ENCODE measurements around the gene EPS8. TPM values are rescaled to one million over a fixed set of nuclear protein-coding genes. Genes with fewer than 3 reads are reported as not detected.
"Not testable (repeated sequence)": the region's sequence is repeated elsewhere in the genome, so short reads cannot be mapped to it uniquely, and the experiment has no call there.

The EPS8 gene
- total and polyA plus RNA-seq, 2 experiments from 2014 or later, result 43.1 to 83.2 TPM

- no peak overlapping the region for H3K4me2 ChIP-seq
- no peaks in the 10 kb centered on the region for H3K9me2 ChIP-seq (replicated peaks; ENCODE audit: insufficient read depth)
- H4K20me1 ChIP-seq (ENCODE audit: insufficient read depth, poor library complexity, severe bottlenecking), result no peaks in the 10 kb centered on the region
- no peak overlapping the region for H2AFZ ChIP-seq
- WGBS (ENCODE audit: low lambda C conversion rate, missing lambda C conversion rate), result 50% methylated on average over 4 of the region's 4 CpGs
- H3K36me3 ChIP-seq (replicated peaks; ENCODE audit: insufficient read depth, low read depth), result no peaks in the 10 kb centered on the region
- no peak for TF ChIP-seq EZH2phosphoT487 (IDR thresholded peaks at IDR 0.05; ENCODE audit: low read depth, severe bottlenecking, unreplicated experiment)
- no peak for TF ChIP-seq EZH2 (IDR thresholded peaks at IDR 0.05; ENCODE audit: borderline replicate concordance)
- TF ChIP-seq CTCF (IDR thresholded peaks at IDR 0.05; ENCODE audit: poor library complexity), result no peak
- no peak overlapping the region for H3K4me3 ChIP-seq
- H3K9me3 ChIP-seq (ENCODE audit: low read depth), result peaks cover 13% of the 10 kb centered on the region
- no peak overlapping the region for H3K27ac ChIP-seq
- DNase-seq (ENCODE audit: low spot score), result no peak
- no peaks in the 10 kb centered on the region for H3K27me3 ChIP-seq
- H3K79me2 ChIP-seq, result no peaks in the 10 kb centered on the region
- peaks cover 7% of the 10 kb centered on the region for H3K4me1 ChIP-seq (ENCODE audit: insufficient read depth)
These were observed 168.2 kb downstream of the EPS8 start for GRCh38 chr12:15620741-15621539.

- H3K9me3 ChIP-seq (ENCODE audit: low read depth), result peaks cover 28% of the 10 kb centered on the region
- not testable (repeated sequence) for H3K79me2 ChIP-seq; DNase-seq (ENCODE audit: low spot score); H3K4me2 ChIP-seq; H4K20me1 ChIP-seq (ENCODE audit: insufficient read depth, poor library complexity, severe bottlenecking); H3K9me2 ChIP-seq (replicated peaks; ENCODE audit: insufficient read depth); H3K4me1 ChIP-seq (ENCODE audit: insufficient read depth); H3K27me3 ChIP-seq; H3K27ac ChIP-seq; H3K36me3 ChIP-seq (replicated peaks; ENCODE audit: insufficient read depth, low read depth); H3K4me3 ChIP-seq; H2AFZ ChIP-seq
- 81% methylated on average over 8 of the region's 8 CpGs for WGBS (ENCODE audit: low lambda C conversion rate, missing lambda C conversion rate)
These were observed 172.7 kb downstream of the EPS8 start for GRCh38 chr12:15616495-15616894.

GRCh38 chr12:15613981-15614380 is 175.2 kb downstream of the EPS8 start:
- 92% methylated on average over 1 of the region's 1 CpG for WGBS (ENCODE audit: low lambda C conversion rate, missing lambda C conversion rate)
- Histone ChIP-seq H3K9me2 (replicated peaks; ENCODE audit: insufficient read depth) (no peaks in the 10 kb centered on the region), H3K4me2 (no peak overlapping the region), H3K27ac (no peak overlapping the region), H2AFZ (no peak overlapping the region), H3K4me1 (ENCODE audit: insufficient read depth) (no peaks in the 10 kb centered on the region), H3K36me3 (replicated peaks; ENCODE audit: insufficient read depth, low read depth) (no peaks in the 10 kb centered on the region), H3K27me3 (no peaks in the 10 kb centered on the region), H3K9me3 (ENCODE audit: low read depth) (peaks cover 28% of the 10 kb centered on the region), H3K79me2 (no peaks in the 10 kb centered on the region), H4K20me1 (ENCODE audit: insufficient read depth, poor library complexity, severe bottlenecking) (no peaks in the 10 kb centered on the region), H3K4me3 (no peak overlapping the region)
- TF ChIP-seq EZH2 (IDR thresholded peaks at IDR 0.05; ENCODE audit: borderline replicate concordance), result no peak
- no peak for TF ChIP-seq CTCF (IDR thresholded peaks at IDR 0.05; ENCODE audit: poor library complexity)
- TF ChIP-seq EZH2phosphoT487 (IDR thresholded peaks at IDR 0.05; ENCODE audit: low read depth, severe bottlenecking, unreplicated experiment), result no peak
- no peak for DNase-seq (ENCODE audit: low spot score)

GRCh38 chr12:15608941-15609340 is 180.2 kb downstream of the EPS8 start:
- Histone ChIP-seq H3K27me3 (no peaks in the 10 kb centered on the region), H3K27ac (no peak overlapping the region), H2AFZ (no peak overlapping the region), H3K9me2 (replicated peaks; ENCODE audit: insufficient read depth) (no peaks in the 10 kb centered on the region), H3K4me1 (ENCODE audit: insufficient read depth) (peaks cover 3% of the 10 kb centered on the region), H3K79me2 (no peaks in the 10 kb centered on the region), H3K4me3 (no peak overlapping the region), H3K9me3 (ENCODE audit: low read depth) (peaks cover 3% of the 10 kb centered on the region), H3K4me2 (no peak overlapping the region), H4K20me1 (ENCODE audit: insufficient read depth, poor library complexity, severe bottlenecking) (no peaks in the 10 kb centered on the region), H3K36me3 (replicated peaks; ENCODE audit: insufficient read depth, low read depth) (no peaks in the 10 kb centered on the region)
- 97% methylated on average over 1 of the region's 1 CpG for WGBS (ENCODE audit: low lambda C conversion rate, missing lambda C conversion rate)
- no peak for DNase-seq (ENCODE audit: low spot score)
- TF ChIP-seq EZH2 (IDR thresholded peaks at IDR 0.05; ENCODE audit: borderline replicate concordance), result no peak
- no peak for TF ChIP-seq EZH2phosphoT487 (IDR thresholded peaks at IDR 0.05; ENCODE audit: low read depth, severe bottlenecking, unreplicated experiment)
- TF ChIP-seq CTCF (IDR thresholded peaks at IDR 0.05; ENCODE audit: poor library complexity), result no peak
